Thyroid gland (tissue), 4 donors: ENCODE data around the gene COL24A1.

Experiments
- CTCF ChIP-seq, 6 experiments: fragments of 200-600 bp in 3 of 6; fragments of 450-650 bp in 3 of 6; sonication (generic) in 3 of 6; IDR thresholded peaks; one replicate each; pipeline ENCODE4 v1.5.1; 2016 to 2019; ENCODE audit warnings: antibody characterized with exemption in 6 of 6, mild to moderate bottlenecking in 2 of 6, inconsistent platforms in 1 of 6, moderate library complexity in 1 of 6
- POLR2A ChIP-seq, 2 donors: fragments of 450-650 bp; IDR thresholded peaks; one replicate each; pipeline ENCODE4 v1.6.1; 2017; ENCODE audit warnings: antibody characterized with exemption in 2 of 2, mild to moderate bottlenecking in 2 of 2, moderate library complexity in 1 of 2

GRCh38 chr1:86063721-86064120, 92.9 kb downstream of the COL24A1 start:
- TF ChIP-seq CTCF (IDR thresholded peaks at IDR 0.05) = no peak
- no peak for TF ChIP-seq POLR2A (IDR thresholded peaks at IDR 0.05)
